H1 (cell line): ENCODE results near the gene CELF2. TPM values are rescaled to one million over a fixed set of nuclear protein-coding genes. Genes with fewer than 3 reads are reported as not detected.

Experiments
- ATF2 ChIP-seq: IDR thresholded peaks from 2 replicates; pipeline ENCODE4 v1.6.1; 2012; ENCODE audit warnings: low read length, inconsistent platforms
- E2F6 ChIP-seq: IDR thresholded peaks from 2 replicates; pipeline ENCODE4 v1.6.1; 2012; ENCODE audit warnings: inconsistent platforms
- RAD21 ChIP-seq, 2 experiments: IDR thresholded peaks in 1 of 2; conservative IDR thresholded peaks in 1 of 2; 2 replicates each; pipeline ENCODE4 v1.6.1; 2011; ENCODE audit warnings: low read depth in 2 of 2, low read length in 2 of 2, improper control_type of control experiment in 1 of 2, inconsistent platforms in 1 of 2, mild to moderate bottlenecking in 1 of 2, moderate library complexity in 1 of 2
- SIX5 ChIP-seq: IDR thresholded peaks from 2 replicates; pipeline ENCODE4 v1.6.1; 2011; ENCODE audit warnings: mild to moderate bottlenecking, low read depth, low read length
- polyA plus RNA-seq, 7 experiments: library from polyadenylated mRNA; depleted of rRNA in 3 of 7; stranded (reverse) in 5 of 7; unstranded in 2 of 7; fragments of >200 nt in 5 of 7; fragments of 200-250 nt in 2 of 7; gene quantifications; 1 replicate in 5 of 7; 2 replicates in 1 of 7; 4 replicates in 1 of 7; pipeline versions ENCODE4 v1.2.1 to v1.2.3, GENCODE V29; 2011 to 2013; ENCODE audit warnings: missing spikeins in 2 of 7, mixed read lengths in 2 of 7
- total RNA-seq: library from RNA; stranded (reverse); fragmentation: NEBNext Ultra II Directional; extraction: Animal tissue kit (Norgen Biotek cat#: 25700); gene quantifications from 2 replicates; pipeline ENCODE4 v1.2.1, GENCODE V29; 2021

CELF2 gene
- total and polyA plus RNA-seq, 2 of the 8 experiments (the other 6 are each of a cell fraction or from before 2014, with no cell fraction given), result 18.3 to 22.7 TPM

- TF ChIP-seq RAD21 (IDR thresholded peaks at IDR 0.05 in 1 of 2, conservative IDR thresholded peaks at IDR 0.05 in 1 of 2; ENCODE audit: low read depth in 2 of 2, low read length in 2 of 2) (peak; percentile 28 to 44; a peak in 2 of 4 replicates), E2F6 (no peak), ATF2 (no peak), SIX5 (no peak)
Measured at GRCh38 chr10:11285171-11285570, 267.5 kb downstream of the CELF2 start (continued).
